Activated T-helper 1 cell treated with anti-CD3 and anti-CD28 coated beads, Interleukin-12 subunit alpha, Interleukin-12 subunit beta, Interleukin-2, Interleukin-4 antibody, amounts not matched to agents 30 ng/mL and 10 ng/mL and 1 ng/mL, durations not matched to agents 14 hours and 24 hours and 36 hours (primary cell): Measurements from ENCODE around the gene LRBA. TPM values are rescaled to one million over a fixed set of nuclear protein-coding genes. Genes with fewer than 3 reads are reported as not detected.
A peak's percentile ranks its signal among the peaks of the same experiment; 100 is the strongest.

Experiments used
- DNase-seq: peaks from one replicate; pipeline ENCODE4 v3.0.0; 2021; ENCODE audit warnings: low spot score
- H3K27ac Mint-ChIP-seq: one replicate; pipeline ENCODE4 v1.8.0; 2021; ENCODE audit warnings: mild to moderate bottlenecking, mixed read lengths
- H3K27me3 Mint-ChIP-seq: one replicate; pipeline ENCODE4 v1.8.0; 2022; ENCODE audit warnings: mild to moderate bottlenecking, moderate library complexity, mixed read lengths; ENCODE audit not compliant: insufficient read depth
- H3K36me3 Mint-ChIP-seq: one replicate; pipeline ENCODE4 v1.8.0; 2021; ENCODE audit warnings: low read depth, mixed read lengths
- H3K4me1 Mint-ChIP-seq: one replicate; pipeline ENCODE4 v1.8.0; 2021; ENCODE audit warnings: low read depth, mixed read lengths
- H3K4me3 Mint-ChIP-seq: one replicate; pipeline ENCODE4 v1.8.0; 2021; ENCODE audit warnings: mild to moderate bottlenecking, moderate library complexity, mixed read lengths
- H3K9me3 Mint-ChIP-seq: one replicate; pipeline ENCODE4 v1.8.0; 2021; ENCODE audit warnings: mixed read lengths
- intact Hi-C: fragments of 100-400 bp; cut with micrococcal nuclease; formaldehyde crosslinking; loops from one replicate; pipeline ENCODE4 v1.15.1; 2024
- total RNA-seq: library from RNA; stranded (reverse); gene quantifications from 2 replicates; pipeline ENCODE4 v1.2.3, GENCODE V29; 2022

LRBA gene
- total RNA-seq, 1 donor from 2014 or later: 54.2 TPM

- H3K27ac Mint-ChIP-seq: no peak overlapping the region
Measured at GRCh38 chr4:150822407-150822806, 192.7 kb downstream of the LRBA start.

GRCh38 chr4:150821641-150822040 is 193.4 kb downstream of the LRBA start:
- no peaks in the 10 kb centered on the region for H3K27me3 Mint-ChIP-seq
- H3K27ac Mint-ChIP-seq: no peak overlapping the region
- peaks cover 22% of the 10 kb centered on the region for H3K4me1 Mint-ChIP-seq
- H3K4me3 Mint-ChIP-seq: no peak overlapping the region
- H3K9me3 Mint-ChIP-seq: no peaks in the 10 kb centered on the region
- peaks cover 30% of the 10 kb centered on the region for H3K36me3 Mint-ChIP-seq
- DNase-seq: no peak
- intact Hi-C loops: no loop called here

More at GRCh38 chr4:150822407-150822806, 192.7 kb downstream of the LRBA start:
- intact Hi-C loops: no loop called here
- Mint-ChIP-seq H3K27me3 (no peaks in the 10 kb centered on the region), H3K9me3 (no peaks in the 10 kb centered on the region), H3K4me3 (no peak overlapping the region), H3K4me1 (peaks cover 29% of the 10 kb centered on the region), H3K36me3 (peaks cover 33% of the 10 kb centered on the region)
- no peak for DNase-seq

- peaks cover 18% of the 10 kb centered on the region for H3K4me1 Mint-ChIP-seq
- H3K36me3 Mint-ChIP-seq: peaks cover 26% of the 10 kb centered on the region
- intact Hi-C loops: no loop called here
Measured at GRCh38 chr4:150820409-150820808, 194.7 kb downstream of the LRBA start.

GRCh38 chr4:150818661-150819060 is 196.4 kb downstream of the LRBA start:
- Mint-ChIP-seq H3K4me1 (peaks cover 18% of the 10 kb centered on the region), H3K4me3 (no peak overlapping the region), H3K9me3 (no peaks in the 10 kb centered on the region), H3K36me3 (peaks cover 20% of the 10 kb centered on the region), H3K27ac (no peak overlapping the region), H3K27me3 (no peaks in the 10 kb centered on the region)
- DNase-seq: no peak
- intact Hi-C loops: loop anchor here (1.0 to 5.0 kb wide), 4 partner anchors 10 to 516 kb away; no protein-coding TSS in a partner anchor

More at GRCh38 chr4:150820409-150820808, 194.7 kb downstream of the LRBA start:
- Mint-ChIP-seq H3K9me3 (no peaks in the 10 kb centered on the region), H3K27ac (no peak overlapping the region), H3K4me3 (no peak overlapping the region), H3K27me3 (no peaks in the 10 kb centered on the region)
- DNase-seq: no peak

GRCh38 chr4:150817804-150818528 is 197.1 kb downstream of the LRBA start:
- Mint-ChIP-seq H3K4me3 (no peak overlapping the region), H3K27me3 (no peaks in the 10 kb centered on the region), H3K27ac (peak overlapping the region; percentile 22), H3K9me3 (no peaks in the 10 kb centered on the region), H3K4me1 (peaks cover 18% of the 10 kb centered on the region), H3K36me3 (peaks cover 18% of the 10 kb centered on the region)
- no peak for DNase-seq
- intact Hi-C loops: loop anchor here (1.0 to 5.0 kb wide), 4 partner anchors 10 to 515 kb away; no protein-coding TSS in a partner anchor

- H3K9me3 Mint-ChIP-seq: no peaks in the 10 kb centered on the region
- no peak overlapping the region for H3K27ac Mint-ChIP-seq
- H3K27me3 Mint-ChIP-seq: no peaks in the 10 kb centered on the region
- H3K4me1 Mint-ChIP-seq: peaks cover 18% of the 10 kb centered on the region
- intact Hi-C loops: loop anchor here (5.0 kb wide), 2 partner anchors 215 to 415 kb away; no protein-coding TSS in a partner anchor
- H3K4me3 Mint-ChIP-seq: no peak overlapping the region
- H3K36me3 Mint-ChIP-seq: peaks cover 17% of the 10 kb centered on the region
- no peak for DNase-seq
Measured at GRCh38 chr4:150817017-150817416, 198.1 kb downstream of the LRBA start.

- Mint-ChIP-seq H3K36me3 (peaks cover 15% of the 10 kb centered on the region), H3K4me3 (no peak overlapping the region), H3K9me3 (no peaks in the 10 kb centered on the region), H3K4me1 (peaks cover 18% of the 10 kb centered on the region), H3K27me3 (no peaks in the 10 kb centered on the region), H3K27ac (no peak overlapping the region)
- intact Hi-C loops: loop anchor here (5.0 kb wide), 2 partner anchors 216 to 414 kb away; no protein-coding TSS in a partner anchor
- no peak for DNase-seq
Measured at GRCh38 chr4:150816491-150816890, 198.6 kb downstream of the LRBA start.

- Mint-ChIP-seq H3K36me3 (peaks cover 15% of the 10 kb centered on the region), H3K27me3 (no peaks in the 10 kb centered on the region), H3K4me1 (peaks cover 18% of the 10 kb centered on the region), H3K9me3 (no peaks in the 10 kb centered on the region), H3K27ac (no peak overlapping the region), H3K4me3 (no peak overlapping the region)
- intact Hi-C loops: loop anchor here (5.0 kb wide), 2 partner anchors 217 to 413 kb away; no protein-coding TSS in a partner anchor
- no peak for DNase-seq
Measured at GRCh38 chr4:150814873-150815272, 200.2 kb downstream of the LRBA start.

GRCh38 chr4:150805183-150806025 is 209.7 kb downstream of the LRBA start:
- no peaks in the 10 kb centered on the region for H3K27me3 Mint-ChIP-seq
- H3K9me3 Mint-ChIP-seq: no peaks in the 10 kb centered on the region
- H3K4me1 Mint-ChIP-seq: no peaks in the 10 kb centered on the region
- H3K27ac Mint-ChIP-seq: no peak overlapping the region
- H3K4me3 Mint-ChIP-seq: no peak overlapping the region
- H3K36me3 Mint-ChIP-seq: peaks cover 10% of the 10 kb centered on the region
- no peak for DNase-seq
- intact Hi-C loops: no loop called here

GRCh38 chr4:150801833-150802232 is 213.3 kb downstream of the LRBA start:
- Mint-ChIP-seq H3K4me3 (no peak overlapping the region), H3K36me3 (peaks cover 13% of the 10 kb centered on the region), H3K27ac (no peak overlapping the region), H3K4me1 (no peaks in the 10 kb centered on the region), H3K27me3 (no peaks in the 10 kb centered on the region), H3K9me3 (no peaks in the 10 kb centered on the region)
- intact Hi-C loops: no loop called here
- DNase-seq: no peak

- Mint-ChIP-seq H3K27me3 (no peaks in the 10 kb centered on the region), H3K4me1 (no peaks in the 10 kb centered on the region), H3K4me3 (no peak overlapping the region), H3K9me3 (no peaks in the 10 kb centered on the region), H3K27ac (no peak overlapping the region), H3K36me3 (peaks cover 4% of the 10 kb centered on the region)
- intact Hi-C loops: no loop called here
- no peak for DNase-seq
Measured at GRCh38 chr4:150799207-150799606, 215.9 kb downstream of the LRBA start.

- intact Hi-C loops: no loop called here
- H3K36me3 Mint-ChIP-seq: peaks cover 5% of the 10 kb centered on the region
- H3K4me1 Mint-ChIP-seq: no peaks in the 10 kb centered on the region
- H3K27me3 Mint-ChIP-seq: no peaks in the 10 kb centered on the region
- H3K4me3 Mint-ChIP-seq: no peak overlapping the region
- no peak for DNase-seq
- H3K9me3 Mint-ChIP-seq: no peaks in the 10 kb centered on the region
- H3K27ac Mint-ChIP-seq: no peak overlapping the region
Measured at GRCh38 chr4:150794706-150795105, 220.4 kb downstream of the LRBA start.

GRCh38 chr4:150789864-150790263 is 225.2 kb downstream of the LRBA start:
- intact Hi-C loops: no loop called here
- DNase-seq: no peak
- Mint-ChIP-seq H3K27ac (no peak overlapping the region), H3K9me3 (no peaks in the 10 kb centered on the region), H3K27me3 (no peaks in the 10 kb centered on the region), H3K36me3 (peaks cover 2% of the 10 kb centered on the region), H3K4me3 (no peak overlapping the region), H3K4me1 (no peaks in the 10 kb centered on the region)
